ENCODE measurements around the gene LY9. TPM values are rescaled to one million over a fixed set of nuclear protein-coding genes. Genes with fewer than 3 reads are reported as not detected.

LY9 gene
- total and polyA plus RNA-seq, 2 experiments from 2014 or later = not detected

- TF ChIP-seq ZNF462 (CRISPR knock-in tag; IDR thresholded peaks at IDR 0.05) = no peak
- no peak for TF ChIP-seq ETS1 (IDR thresholded peaks at IDR 0.05)
- no peak for TF ChIP-seq NANOG (IDR thresholded peaks at IDR 0.05; ENCODE audit: borderline replicate concordance)
- TF ChIP-seq ZNF331 (CRISPR knock-in tag; IDR thresholded peaks at IDR 0.05; ENCODE audit: low read depth) = no peak
- TF ChIP-seq ZNF114 (CRISPR knock-in tag; IDR thresholded peaks at IDR 0.05) = no peak
- TF ChIP-seq STAT1 (IDR thresholded peaks at IDR 0.05; ENCODE audit: unreplicated experiment) = no peak
- no peak for TF ChIP-seq REST (IDR thresholded peaks at IDR 0.05; ENCODE audit: unreplicated experiment)
- TF ChIP-seq POLR2AphosphoS5 (IDR thresholded peaks at IDR 0.05; ENCODE audit: low read depth) = no peak
- TF ChIP-seq CREB1 (CRISPR knock-in tag; IDR thresholded peaks at IDR 0.05; ENCODE audit: low read depth) = no peak
- TF ChIP-seq EZH2 (IDR thresholded peaks at IDR 0.05; ENCODE audit: low read depth, unreplicated experiment) = no peak
These were observed 18.9 kb downstream of the LY9 start (continued) for GRCh38 chr1:160814856-160815255.

Measured in GM23338 (cell line).